Ovary (tissue), 9 donors: Measurements from ENCODE around the gene GRK5. TPM values are rescaled to one million over a fixed set of nuclear protein-coding genes. Genes with fewer than 3 reads are reported as not detected.
A peak's percentile ranks its signal among the peaks of the same experiment; 100 is the strongest.
"Not testable (repeated sequence)": the region's sequence is repeated elsewhere in the genome, so short reads cannot be mapped to it uniquely, and the experiment has no call there.

Source experiments
- DNase-seq, 5 donors: peaks; one replicate each; pipeline ENCODE4 v3.0.0-alpha.2; 2019 to 2020
- H3K27ac ChIP-seq, 2 donors: fragments of 200-600 bp; one replicate each; pipeline versions ENCODE4 v1.5.1 to v1.8.0; 2019 to 2022
- H3K27me3 ChIP-seq: fragments of 200-600 bp; one replicate; pipeline ENCODE4 v1.8.0; 2022
- H3K36me3 ChIP-seq: fragments of 200-600 bp; sonication (generic); one replicate; pipeline ENCODE4 v1.5.1; 2019
- H3K4me1 ChIP-seq: one replicate; pipeline ENCODE4 v1.8.1; 2013; ENCODE audit warnings: mild to moderate bottlenecking, moderate library complexity; ENCODE audit not compliant: insufficient read depth
- H3K4me3 ChIP-seq: fragments of 200-600 bp; sonication (generic); one replicate; pipeline ENCODE4 v1.5.1; 2017
- H3K9me3 ChIP-seq, 2 donors: fragments of 200-600 bp in 1 of 2; sonication (generic) in 1 of 2; one replicate each; pipeline versions ENCODE4 v1.5.1 to v1.8.1; 2013 to 2019; ENCODE audit warnings: mild to moderate bottlenecking in 1 of 2, moderate library complexity in 1 of 2
- CTCF ChIP-seq, 3 donors: fragments of 450-650 bp in 2 of 3; fragments of 200-600 bp in 1 of 3; IDR thresholded peaks; one replicate each; pipeline versions ENCODE4 v1.5.1 to v1.8.0; 2016 to 2022; ENCODE audit warnings: antibody characterized with exemption in 3 of 3, mild to moderate bottlenecking in 1 of 3
- EP300 ChIP-seq: sonication (generic); formaldehyde crosslinking; IDR thresholded peaks from one replicate; pipeline ENCODE4 v1.6.1; 2017; ENCODE audit warnings: antibody characterized with exemption
- POLR2A ChIP-seq: fragments of 450-650 bp; IDR thresholded peaks from one replicate; pipeline ENCODE4 v1.6.1; 2017; ENCODE audit warnings: antibody characterized with exemption, mild to moderate bottlenecking, moderate library complexity
- WGBS, 3 donors: extraction: QIAGEN DNeasy Blood & Tissue Kit in 1 of 3; methylation state at CpG; one replicate each; pipeline versions ENCODE4 v1.1.5 to v1.1.7; 2013 to 2017; 5-methylcytosine and 5-hydroxymethylcytosine counted together
- intact Hi-C, 4 donors: fragments of 100-400 bp; cut with DNase I; formaldehyde crosslinking; loops; one replicate each; pipeline versions ENCODE4 v1.11.0 to v1.15.1; 2022 to 2023
- polyA plus RNA-seq, 2 donors: library from polyadenylated mRNA; stranded (reverse); fragments of 200-250 nt in 1 of 2; fragments of 350-450 nt in 1 of 2; fragmentation: Illumina TruSeq in 1 of 2; extraction: RNeasy Lipid Tissue Mini Kit (QIAGEN cat#74804) in 1 of 2; gene quantifications; one replicate each; pipeline ENCODE4 v1.2.3, GENCODE V29; 2013 to 2014
- total RNA-seq, 7 donors: library from RNA; depleted of rRNA in 2 of 7; stranded (reverse); fragments of >200 nt in 2 of 7; fragmentation: NEBNext Ultra II Directional in 3 of 7; extraction: Animal tissue kit (Norgen Biotek cat#: 25700) in 3 of 7; gene quantifications; one replicate each; pipeline versions ENCODE4 v1.1.0 to v1.2.4, GENCODE V29; 2016 to 2023
- donor health status: DM: no; HTN: no; CAD: no; lungs with moderate emphysema.
- donor health status: DM: no; HTN: no; CAD: no.
- donor health status: Bipolar disorder and iron deficiency.
- donor health status: DM: yes; HTN: yes; CAD: no.
- donor health status: DM: no; HTN: no; CAD: no.
- donor health status: DM: yes; HTN: yes; CAD: no.

Gene GRK5
- total and polyA plus RNA-seq, 9 donors = 10.0 to 115 (median 38.2) TPM

DNA sequence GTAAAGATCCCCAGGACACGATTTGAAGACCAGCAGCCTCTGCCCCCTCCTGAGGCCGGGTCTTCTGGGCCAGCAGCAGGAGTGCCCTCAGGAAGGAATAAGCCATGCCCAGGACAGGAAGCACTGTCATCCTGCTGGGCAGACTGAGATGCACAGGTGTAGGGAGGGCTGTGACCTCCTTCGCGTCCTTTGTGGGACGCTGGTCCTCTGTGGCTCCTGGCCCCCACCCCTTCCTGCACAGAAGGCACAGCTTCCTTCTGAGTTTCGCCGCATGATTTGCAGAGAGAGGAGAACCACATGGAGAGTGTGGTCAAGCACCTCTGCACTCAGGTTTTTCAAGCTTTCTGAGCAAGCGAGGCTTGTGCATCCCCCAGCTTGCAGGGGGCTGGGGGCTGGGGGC is 222.4 kb downstream of the GRK5 start:
- Histone ChIP-seq H3K4me3 (no peak overlapping the region), H3K36me3 (no peaks in the 10 kb centered on the region), H3K9me3 (no peaks in the 10 kb centered on the region), H3K4me1 (peaks cover 5% of the 10 kb centered on the region), H3K27me3 (no peaks in the 10 kb centered on the region), H3K27ac (no peak overlapping the region)
- 81 to 86% (median 86%) methylated on average over 8 of the region's 8 CpGs for WGBS, 3 donors
- TF ChIP-seq EP300 = no peak
- no peak for TF ChIP-seq POLR2A
- no peak for TF ChIP-seq CTCF (IDR thresholded peaks at IDR 0.05)
- intact Hi-C loops = no loop called here
- no peak for DNase-seq

- H3K9me3 ChIP-seq = no peaks in the 10 kb centered on the region
- intact Hi-C loops = no loop called here
- no peaks in the 10 kb centered on the region for H3K36me3 ChIP-seq
- no peak for TF ChIP-seq CTCF (IDR thresholded peaks at IDR 0.05)
- no peak for TF ChIP-seq EP300
- TF ChIP-seq POLR2A = no peak
- H3K27me3 ChIP-seq = no peaks in the 10 kb centered on the region
- peaks cover 5% of the 10 kb centered on the region for H3K4me1 ChIP-seq
- DNase-seq = peak in 1 of 5 donors; percentile 19
- WGBS, 3 donors = 85 to 89% (median 87%) methylated on average over 22 of the region's 22 CpGs
- H3K4me3 ChIP-seq = no peak overlapping the region
- no peak overlapping the region for H3K27ac ChIP-seq
Observed at GRCh38 chr10:119431034-119431772, 223.8 kb downstream of the GRK5 start.

DNA sequence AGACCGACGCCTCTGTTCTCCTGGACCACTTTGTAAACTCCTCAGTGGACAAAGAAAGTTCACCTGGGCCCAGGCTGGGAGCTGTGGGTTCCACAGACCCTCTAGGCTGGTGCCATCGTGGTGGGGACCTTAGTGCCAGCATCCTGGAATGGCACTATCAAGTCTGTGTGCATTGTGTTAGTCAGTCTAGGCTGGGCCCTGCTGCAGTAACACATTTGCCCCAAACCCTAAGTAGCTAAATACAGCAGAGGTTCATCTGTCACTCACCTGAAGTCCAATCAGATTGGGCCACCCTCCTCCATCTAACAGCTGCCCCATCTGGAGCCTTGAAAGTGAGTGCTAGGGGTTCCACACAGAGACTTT is 224.4 kb downstream of the GRK5 start:
- Histone ChIP-seq H3K27ac (no peak overlapping the region), H3K4me1 (peaks cover 5% of the 10 kb centered on the region), H3K36me3 (no peaks in the 10 kb centered on the region), H3K27me3 (no peaks in the 10 kb centered on the region), H3K4me3 (no peak overlapping the region), H3K9me3 (no peaks in the 10 kb centered on the region)
- DNase-seq = no peak
- TF ChIP-seq EP300 (no peak), POLR2A (no peak)
- intact Hi-C loops = no loop called here
- 90 to 100% (median 99%) methylated on average over 3 of the region's 3 CpGs for WGBS, 3 donors

GRCh38 chr10:119434942-119435341 is 227.6 kb downstream of the GRK5 start:
- intact Hi-C loops = not testable (repeated sequence)

GRCh38 chr10:119438717-119439116 is 231.3 kb downstream of the GRK5 start:
- peaks cover 12% of the 10 kb centered on the region for H3K4me1 ChIP-seq
- intact Hi-C loops = no loop called here
- H3K4me3 ChIP-seq = no peak overlapping the region
- no peaks in the 10 kb centered on the region for H3K9me3 ChIP-seq
- no peak overlapping the region for H3K27ac ChIP-seq
- no peaks in the 10 kb centered on the region for H3K27me3 ChIP-seq
- DNase-seq = no peak
- no peaks in the 10 kb centered on the region for H3K36me3 ChIP-seq
- no peak for TF ChIP-seq POLR2A
- TF ChIP-seq CTCF (IDR thresholded peaks at IDR 0.05) = no peak
- no peak for TF ChIP-seq EP300
- WGBS, 3 donors = 93 to 96% (median 95%) methylated on average over 2 of the region's 2 CpGs

More at GRCh38 chr10:119434942-119435341, 227.6 kb downstream of the GRK5 start:
- not testable (repeated sequence) for H3K4me3 ChIP-seq, H3K4me1 ChIP-seq, H3K9me3 ChIP-seq, H3K27ac ChIP-seq, H3K27me3 ChIP-seq, H3K36me3 ChIP-seq
- 96 to 98% (median 97%) methylated on average over 5 of the region's 5 CpGs for WGBS, 3 donors
- peak in 1 of 5 donors; percentile 21 for DNase-seq
